Astrocyte of the cerebellum (primary cell): Measurements from ENCODE around the gene KIAA0930.

Experiments used
- DNase-seq: peaks from one replicate; pipeline ENCODE4 v3.0.0-alpha.2; 2011; ENCODE audit warnings: low read depth
- H3K4me3 ChIP-seq: 2 replicates; pipeline ENCODE4 v1.5.1; 2011; ENCODE audit warnings: mild to moderate bottlenecking, low read depth, low read length, moderate library complexity
- CTCF ChIP-seq: IDR thresholded peaks from 2 replicates; pipeline ENCODE4 v1.5.1; 2012; ENCODE audit warnings: low read length, low read depth, moderate library complexity, mild to moderate bottlenecking; ENCODE audit errors: missing control alignments
- in situ Hi-C: cut with HindIII; loops from 2 replicates; pipeline ENCODE4 v1.10.0; 2017; ENCODE audit warnings: low sequenced_read_pairs

The KIAA0930 gene

GRCh38 chr22:45230026-45230721 lies 10.5 kb downstream of the KIAA0930 start:
- no peak overlapping the region for H3K4me3 ChIP-seq
- in situ Hi-C loops = no loop called here
- no peak for TF ChIP-seq CTCF
- no peak for DNase-seq

- H3K4me3 ChIP-seq = no peak overlapping the region
- TF ChIP-seq CTCF = no peak
- DNase-seq = no peak
- in situ Hi-C loops = no loop called here
Observed at GRCh38 chr22:45229181-45229580, 11.5 kb downstream of the KIAA0930 start.

- DNase-seq = no peak
- in situ Hi-C loops = no loop called here
- no peak overlapping the region for H3K4me3 ChIP-seq
- TF ChIP-seq CTCF = no peak
Observed at GRCh38 chr22:45228401-45228754, 12.3 kb downstream of the KIAA0930 start.

GRCh38 chr22:45227645-45228400 lies 12.9 kb downstream of the KIAA0930 start:
- DNase-seq = no peak
- in situ Hi-C loops = no loop called here
- no peak overlapping the region for H3K4me3 ChIP-seq
- TF ChIP-seq CTCF = no peak

GRCh38 chr22:45226503-45227186 lies 14.0 kb downstream of the KIAA0930 start:
- TF ChIP-seq CTCF = no peak
- DNase-seq = no peak
- in situ Hi-C loops = no loop called here
- H3K4me3 ChIP-seq = no peak overlapping the region

- no peak for TF ChIP-seq CTCF
- no peak for DNase-seq
- in situ Hi-C loops = no loop called here
- no peak overlapping the region for H3K4me3 ChIP-seq
Observed at GRCh38 chr22:45225732-45226502, 14.8 kb downstream of the KIAA0930 start.
